IMR-90 (cell line): ENCODE data around the gene EPN3. TPM values are rescaled to one million over a fixed set of nuclear protein-coding genes. Genes with fewer than 3 reads are reported as not detected.

ENCODE experiments used
- ATAC-seq: fragments of 200-7000 bp; cut with Tn5 transposase; 2 replicates; pipeline ENCODE4 v1.9.1; 2020; ENCODE audit warnings: low read depth, mild to moderate bottlenecking, moderate library complexity
- BruUV-seq: library from RNA; stranded (reverse); fragments of 400-500 nt; replicated peaks from 2 replicates; lab custom pipeline; 2021; lab: Mats Ljungman, UMichigan
- CTCF ChIA-PET: fragments of 300-600 bp; formaldehyde crosslinking; extraction: SDS; loops from one replicate; lab custom pipeline; 2021; ENCODE audit warnings: antibody characterized with exemption; lab: Yijun Ruan, JAX
- POLR2A ChIA-PET: fragments of 300-600 bp; sonication (Branson Sonifier 250); formaldehyde crosslinking; loops from one replicate; lab custom pipeline; 2022; ENCODE audit warnings: antibody characterized with exemption; ENCODE audit not compliant: unreplicated experiment; lab: Charles Lee
- DNase-seq: peaks from one replicate; pipeline ENCODE4 v3.0.0; 2013
- H2AFZ ChIP-seq: replicated peaks from 2 replicates; pipeline ENCODE3; 2013; ENCODE audit warnings: low read length, mild to moderate bottlenecking; ENCODE audit not compliant: poor library complexity
- H2AK5ac ChIP-seq: 2 replicates; pipeline ENCODE4 v1.6.1; 2013; ENCODE audit warnings: low read depth, low read length, inconsistent platforms
- H2AK9ac ChIP-seq: replicated peaks from 2 replicates; pipeline ENCODE3; 2013; ENCODE audit warnings: mild to moderate bottlenecking, low read depth, low read length, moderate library complexity; ENCODE audit not compliant: poor library complexity
- H2BK120ac ChIP-seq: 2 replicates; pipeline ENCODE4 v1.6.1; 2013; ENCODE audit warnings: low read depth, low read length, inconsistent platforms
- H2BK15ac ChIP-seq: 3 replicates; pipeline ENCODE4 v1.6.1; 2013; ENCODE audit warnings: low read depth, low read length, inconsistent platforms
- H2BK20ac ChIP-seq: 2 replicates; pipeline ENCODE4 v1.6.1; 2013; ENCODE audit warnings: low read depth, mild to moderate bottlenecking, inconsistent platforms, low read length, moderate library complexity
- H2BK5ac ChIP-seq: 2 replicates; pipeline ENCODE4 v1.6.1; 2013; ENCODE audit warnings: mild to moderate bottlenecking, low read depth, low read length, inconsistent platforms; ENCODE audit not compliant: poor library complexity, severe bottlenecking
- H3K14ac ChIP-seq: replicated peaks from 2 replicates; pipeline ENCODE4 v1.6.1; 2013; ENCODE audit warnings: low read depth, low read length, inconsistent platforms
- H3K18ac ChIP-seq: 2 replicates; pipeline ENCODE4 v1.6.1; 2013; ENCODE audit warnings: low read depth, low read length, control low read depth
- H3K23ac ChIP-seq: 2 replicates; pipeline ENCODE4 v1.6.1; 2013; ENCODE audit warnings: low read depth, low read length, inconsistent platforms
- H3K27ac ChIP-seq: 2 replicates; pipeline ENCODE4 v1.5.1; 2013; ENCODE audit warnings: mild to moderate bottlenecking, control low read depth, low read length; ENCODE audit not compliant: insufficient read depth
- H3K27me3 ChIP-seq: 2 replicates; pipeline ENCODE4 v1.6.1; 2013; ENCODE audit warnings: low read length; ENCODE audit not compliant: control insufficient read depth, insufficient read depth
- H3K36me3 ChIP-seq: 2 replicates; pipeline ENCODE4 v1.6.1; 2013; ENCODE audit warnings: low read length, mixed read lengths; ENCODE audit not compliant: control insufficient read depth, insufficient read depth
- H3K4ac ChIP-seq: 2 replicates; pipeline ENCODE4 v1.6.1; 2013; ENCODE audit warnings: low read depth, low read length, inconsistent platforms
- H3K4me1 ChIP-seq: 2 replicates; pipeline ENCODE4 v1.6.1; 2013; ENCODE audit warnings: low read length, mixed read lengths; ENCODE audit not compliant: control insufficient read depth, insufficient read depth
- H3K4me2 ChIP-seq: 2 replicates; pipeline ENCODE4 v1.6.1; 2013; ENCODE audit warnings: low read depth, mild to moderate bottlenecking, control low read depth, low read length, moderate library complexity
- H3K4me3 ChIP-seq: 2 replicates; pipeline ENCODE4 v1.5.1; 2013; ENCODE audit warnings: low read depth, mild to moderate bottlenecking, control low read depth, low read length, moderate library complexity; ENCODE audit not compliant: insufficient read depth
- H3K56ac ChIP-seq: 2 replicates; pipeline ENCODE4 v1.6.1; 2013; ENCODE audit warnings: low read length, inconsistent platforms; ENCODE audit not compliant: insufficient read depth; ENCODE audit errors: extremely low read depth
- H3K79me1 ChIP-seq, 2 experiments: 2 replicates each; pipeline ENCODE4 v1.6.1; 2013; ENCODE audit warnings: low read length in 2 of 2, inconsistent platforms in 1 of 2, low read depth in 1 of 2
- H3K9ac ChIP-seq: 2 replicates; pipeline ENCODE4 v1.6.1; 2013; ENCODE audit warnings: low read depth, low read length, control low read depth
- H3K9me1 ChIP-seq: 2 replicates; pipeline ENCODE4 v1.6.1; 2013; ENCODE audit warnings: low read length, inconsistent platforms; ENCODE audit not compliant: insufficient read depth
- H3K9me3 ChIP-seq: 2 replicates; pipeline ENCODE4 v1.6.1; 2013; ENCODE audit warnings: low read length; ENCODE audit not compliant: control insufficient read depth, insufficient read depth
- H4K20me1 ChIP-seq: 2 replicates; pipeline ENCODE4 v1.6.1; 2013; ENCODE audit warnings: low read length, inconsistent platforms; ENCODE audit not compliant: insufficient read depth
- H4K5ac ChIP-seq: 2 replicates; pipeline ENCODE4 v1.6.1; 2013; ENCODE audit warnings: mild to moderate bottlenecking, low read depth, low read length, control low read depth
- H4K8ac ChIP-seq, 2 experiments: 2 replicates each; pipeline ENCODE4 v1.6.1; 2013; ENCODE audit warnings: low read depth in 2 of 2, low read length in 2 of 2, control low read depth in 1 of 2, inconsistent platforms in 1 of 2
- H4K91ac ChIP-seq: 2 replicates; pipeline ENCODE4 v1.6.1; 2013; ENCODE audit warnings: low read depth, low read length, inconsistent platforms; ENCODE audit not compliant: insufficient read depth
- BHLHE40 ChIP-seq: fragments of 150-350 bp; IDR thresholded peaks from 2 replicates; pipeline ENCODE4 v1.6.1; 2016; ENCODE audit warnings: mild to moderate bottlenecking, low read depth, low read length
- CTCF ChIP-seq: conservative IDR thresholded peaks from 2 replicates; pipeline ENCODE4 v1.5.1; 2012; ENCODE audit warnings: mild to moderate bottlenecking, low read depth, low read length, improper control_type of control experiment
- MAZ ChIP-seq: IDR thresholded peaks from 2 replicates; pipeline ENCODE4 v1.6.1; 2012; ENCODE audit warnings: low read depth, mild to moderate bottlenecking, low read length, improper control_type of control experiment, moderate library complexity, borderline replicate concordance
- WGBS, 2 experiments: methylation state at CpG; one replicate each; pipeline versions ENCODE4 v1.1.5 to v1.1.7; 2013; ENCODE audit warnings: missing lambda C conversion rate in 2 of 2; ENCODE audit not compliant: insufficient read length in 1 of 2; ENCODE audit errors: extremely low coverage in 2 of 2; 5-methylcytosine and 5-hydroxymethylcytosine counted together
- dilution Hi-C: fragments of 300-500 bp; cut with HindIII; formaldehyde crosslinking; loops from one replicate; pipeline ENCODE4 v1.14.3; 2018; ENCODE audit warnings: low sequenced_read_pairs; ENCODE audit not compliant: unreplicated experiment
- in situ Hi-C: fragments of 300-500 bp; cut with MboI; formaldehyde crosslinking; loops from 3 replicates; pipeline ENCODE4 v1.14.3; 2019; ENCODE audit warnings: low sequenced_read_pairs, inconsistent platforms, mixed read lengths
- intact Hi-C: fragments of 100-400 bp; cut with micrococcal nuclease; formaldehyde crosslinking; loops from 2 replicates; pipeline ENCODE4 v1.10.0; 2022
- polyA plus RNA-seq, 3 experiments: library from polyadenylated mRNA; depleted of rRNA; stranded (reverse); fragments of >200 nt; gene quantifications; 2 replicates each; pipeline ENCODE4 v1.2.3, GENCODE V29; 2012; ENCODE audit warnings: low replicate concordance in 1 of 3
- total RNA-seq: library from RNA; depleted of rRNA; stranded (reverse); fragments of >200 nt; gene quantifications from 2 replicates; pipeline ENCODE4 v1.2.3, GENCODE V29; 2012

The EPN3 gene
- total and polyA plus RNA-seq, 2 of the 4 experiments (the other 2 are of a cell fraction), result 0.09 TPM; not detected in 1

DNA sequence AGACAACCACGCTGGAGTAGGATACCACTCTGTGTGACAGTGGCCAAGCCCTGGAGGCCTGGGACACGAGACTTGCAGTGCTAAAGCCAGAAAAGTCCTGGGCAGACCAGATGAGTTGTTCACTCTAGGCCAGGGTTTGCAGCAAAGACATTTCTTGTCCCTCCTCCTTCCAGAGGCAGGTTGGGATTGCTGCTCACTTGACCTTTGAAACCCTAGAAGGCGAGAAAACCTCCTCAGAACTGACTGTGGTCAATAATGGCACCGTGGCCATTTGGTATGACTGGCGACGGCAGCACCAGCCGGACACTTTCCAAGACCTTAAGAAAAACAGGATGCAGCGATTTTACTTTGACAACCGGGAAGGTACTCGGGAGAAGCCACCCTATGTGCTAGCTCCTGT lies 9.8 kb upstream of the EPN3 start:
- H3K14ac ChIP-seq, result no peak overlapping the region
- WGBS, 2 experiments, result 92% methylated on average over 5 of the region's 10 CpGs; no CpG with 5 or more reads in 1 of the 2 experiments
- no peak overlapping the region for H3K4ac ChIP-seq
- POLR2A ChIA-PET, result no interaction called here
- H3K18ac ChIP-seq, result no peak overlapping the region
- no peak for DNase-seq
- ATAC-seq, result no peak
- no peak overlapping the region for H3K23ac ChIP-seq
- H3K27me3 ChIP-seq, result peaks cover 25% of the 10 kb centered on the region
- no TSS peak for BruUV-seq
- H3K4me2 ChIP-seq, result no peak overlapping the region
- no peak overlapping the region for H2BK20ac ChIP-seq
- no peaks in the 10 kb centered on the region for H3K9me3 ChIP-seq
- TF ChIP-seq MAZ, result no peak
- TF ChIP-seq BHLHE40, result no peak
- no peak for TF ChIP-seq CTCF
- H3K56ac ChIP-seq, result no peak overlapping the region
- no peak overlapping the region for H2AK9ac ChIP-seq
- intact Hi-C loops, result no loop called here
- H3K27ac ChIP-seq, result no peak overlapping the region
- no peak overlapping the region for H2BK120ac ChIP-seq
- no peak overlapping the region for H2BK15ac ChIP-seq
- CTCF ChIA-PET, result no interaction called here
- H3K9ac ChIP-seq, result no peak overlapping the region
- dilution Hi-C loops, result no loop called here
- no peak overlapping the region for H2AFZ ChIP-seq
- H2AK5ac ChIP-seq, result no peak overlapping the region
- H4K20me1 ChIP-seq, result no peaks in the 10 kb centered on the region
- no peak overlapping the region for H4K8ac ChIP-seq
- in situ Hi-C loops, result no loop called here
- H3K79me1 ChIP-seq, result no peaks in the 10 kb centered on the region
- no peak overlapping the region for H2BK5ac ChIP-seq
- no peaks in the 10 kb centered on the region for H3K4me1 ChIP-seq
- no peak overlapping the region for H4K5ac ChIP-seq
- no peak overlapping the region for H3K4me3 ChIP-seq
- no peaks in the 10 kb centered on the region for H3K9me1 ChIP-seq
- H4K91ac ChIP-seq, result no peak overlapping the region
- no peaks in the 10 kb centered on the region for H3K36me3 ChIP-seq
